H9 (cell line): ENCODE results near the gene C5AR1. TPM values are rescaled to one million over a fixed set of nuclear protein-coding genes. Genes with fewer than 3 reads are reported as not detected.

ENCODE experiments used
- DNase-seq: peaks from one replicate; pipeline ENCODE4 v3.0.0-alpha.2; 2017
- H2AFZ ChIP-seq: one replicate; pipeline ENCODE4 v1.6.1; 2013; ENCODE audit warnings: mild to moderate bottlenecking, low read length, control low read depth, moderate library complexity
- H2AK5ac ChIP-seq: 2 replicates; pipeline ENCODE4 v1.6.1; 2013; ENCODE audit warnings: low read length, control low read depth, mixed read lengths; ENCODE audit not compliant: insufficient read length
- H2BK120ac ChIP-seq: one replicate; pipeline ENCODE4 v1.6.1; 2013; ENCODE audit warnings: low read depth, mild to moderate bottlenecking, low read length, control low read depth, inconsistent platforms; ENCODE audit not compliant: poor library complexity, severe bottlenecking
- H2BK12ac ChIP-seq: 2 replicates; pipeline ENCODE4 v1.6.1; 2013; ENCODE audit warnings: low read length, control low read depth, mixed read lengths, low read depth; ENCODE audit not compliant: insufficient read length
- H2BK15ac ChIP-seq: 2 replicates; pipeline ENCODE4 v1.6.1; 2013; ENCODE audit warnings: low read depth, low read length, control low read depth
- H2BK20ac ChIP-seq: one replicate; pipeline ENCODE4 v1.6.1; 2013; ENCODE audit warnings: low read depth, mild to moderate bottlenecking, low read length, control low read depth, inconsistent platforms; ENCODE audit not compliant: poor library complexity, severe bottlenecking
- H2BK5ac ChIP-seq: 2 replicates; pipeline ENCODE4 v1.6.1; 2013; ENCODE audit warnings: low read length, control low read depth, mixed read lengths; ENCODE audit not compliant: insufficient read length
- H3K14ac ChIP-seq: 2 replicates; pipeline ENCODE4 v1.6.1; 2013; ENCODE audit warnings: low read length, control low read depth; ENCODE audit not compliant: insufficient read depth
- H3K18ac ChIP-seq: 2 replicates; pipeline ENCODE4 v1.6.1; 2013; ENCODE audit warnings: low read depth, mild to moderate bottlenecking, mixed read lengths, low read length, control low read depth; ENCODE audit not compliant: insufficient read length
- H3K23ac ChIP-seq: 2 replicates; pipeline ENCODE4 v1.6.1; 2013; ENCODE audit warnings: low read length, control low read depth, mixed read lengths, low read depth; ENCODE audit not compliant: insufficient read length
- H3K23me2 ChIP-seq: 2 replicates; pipeline ENCODE4 v1.6.1; 2013; ENCODE audit warnings: low read depth, mild to moderate bottlenecking, mixed read lengths, low read length, control low read depth; ENCODE audit not compliant: insufficient read length, poor library complexity, severe bottlenecking
- H3K27ac ChIP-seq: 2 replicates; pipeline ENCODE4 v1.5.1; 2013; ENCODE audit warnings: low read length, control low read depth, mixed read lengths, low read depth; ENCODE audit not compliant: insufficient read length
- H3K27me3 ChIP-seq: 2 replicates; pipeline ENCODE4 v1.6.1; 2013; ENCODE audit warnings: low read length, control low read depth, inconsistent platforms; ENCODE audit not compliant: insufficient read depth
- H3K4ac ChIP-seq: 2 replicates; pipeline ENCODE4 v1.6.1; 2013; ENCODE audit warnings: low read depth, mild to moderate bottlenecking, control low read depth, inconsistent platforms, low read length, moderate library complexity
- H3K4me1 ChIP-seq: 2 replicates; pipeline ENCODE4 v1.6.1; 2013; ENCODE audit warnings: low read length, control low read depth, inconsistent platforms; ENCODE audit not compliant: insufficient read depth
- H3K4me2 ChIP-seq: 2 replicates; pipeline ENCODE4 v1.6.1; 2013; ENCODE audit warnings: low read length, control low read depth, mixed read lengths; ENCODE audit not compliant: insufficient read length, insufficient read depth
- H3K56ac ChIP-seq: 2 replicates; pipeline ENCODE4 v1.6.1; 2013; ENCODE audit warnings: low read depth, mild to moderate bottlenecking, mixed read lengths, low read length, control low read depth; ENCODE audit not compliant: insufficient read length
- H3K79me1 ChIP-seq: 2 replicates; pipeline ENCODE4 v1.6.1; 2013; ENCODE audit warnings: low read depth, mild to moderate bottlenecking, moderate library complexity, low read length, control low read depth, inconsistent platforms; ENCODE audit not compliant: insufficient read depth, poor library complexity, severe bottlenecking
- H3K79me2 ChIP-seq: 2 replicates; pipeline ENCODE4 v1.6.1; 2013; ENCODE audit warnings: low read length, control low read depth, inconsistent platforms; ENCODE audit not compliant: insufficient read depth
- H3K9ac ChIP-seq: 2 replicates; pipeline ENCODE4 v1.6.1; 2013; ENCODE audit warnings: low read length, control low read depth, mixed read lengths; ENCODE audit not compliant: insufficient read length; ENCODE audit errors: extremely low read depth
- H3K9me3 ChIP-seq: one replicate; pipeline ENCODE4 v1.6.1; 2013; ENCODE audit warnings: low read depth, low read length, inconsistent platforms; ENCODE audit not compliant: control insufficient read depth
- H3T11ph ChIP-seq: one replicate; pipeline ENCODE4 v1.6.1; 2013; ENCODE audit warnings: mild to moderate bottlenecking, low read length, control low read depth, inconsistent platforms
- H4K20me1 ChIP-seq: one replicate; pipeline ENCODE4 v1.6.1; 2013; ENCODE audit not compliant: control insufficient read depth, insufficient read length, insufficient read depth
- H4K5ac ChIP-seq: 2 replicates; pipeline ENCODE4 v1.6.1; 2013; ENCODE audit warnings: low read depth, mild to moderate bottlenecking, mixed read lengths, low read length, control low read depth; ENCODE audit not compliant: insufficient read length
- H4K8ac ChIP-seq: replicated peaks from 2 replicates; pipeline ENCODE4 v1.6.1; 2013; ENCODE audit warnings: low read length, control low read depth, mixed read lengths, low read depth; ENCODE audit not compliant: insufficient read length
- H4K91ac ChIP-seq: 2 replicates; pipeline ENCODE4 v1.6.1; 2013; ENCODE audit warnings: low read depth, mild to moderate bottlenecking, moderate library complexity, mixed read lengths, low read length, control low read depth; ENCODE audit not compliant: insufficient read length
- H3K27ac Mint-ChIP-seq, 3 experiments: 2 replicates in 2 of 3; 3 replicates in 1 of 3; pipeline ENCODE4 v1.8.0; 2020 to 2021; ENCODE audit warnings: mixed read lengths in 3 of 3, mild to moderate bottlenecking in 1 of 3, moderate library complexity in 1 of 3
- H3K27me3 Mint-ChIP-seq: 2 replicates; pipeline ENCODE4 v1.8.0; 2021; ENCODE audit warnings: low read depth, mild to moderate bottlenecking, moderate library complexity, mixed read lengths
- H3K36me3 Mint-ChIP-seq, 3 experiments: 2 replicates in 2 of 3; 3 replicates in 1 of 3; pipeline ENCODE4 v1.8.0; 2020 to 2021; ENCODE audit warnings: low read depth in 3 of 3, mixed read lengths in 3 of 3; ENCODE audit not compliant: insufficient read depth in 1 of 3
- H3K4me1 Mint-ChIP-seq, 2 experiments: 2 replicates each; pipeline ENCODE4 v1.8.0; 2020; ENCODE audit warnings: mixed read lengths in 2 of 2
- H3K4me3 Mint-ChIP-seq, 2 experiments: 2 replicates in 1 of 2; 3 replicates in 1 of 2; pipeline ENCODE4 v1.8.0; 2020 to 2021; ENCODE audit warnings: mild to moderate bottlenecking in 2 of 2, mixed read lengths in 2 of 2, moderate library complexity in 1 of 2
- H3K9me3 Mint-ChIP-seq, 2 experiments: 2 replicates in 1 of 2; 3 replicates in 1 of 2; pipeline ENCODE4 v1.8.0; 2020; ENCODE audit warnings: mild to moderate bottlenecking in 2 of 2, mixed read lengths in 2 of 2, moderate library complexity in 1 of 2
- CTCF ChIP-seq: fragments of 200-600 bp; sonication (generic); conservative IDR thresholded peaks from 3 replicates; pipeline ENCODE4 v1.8.0; 2021; ENCODE audit warnings: antibody characterized with exemption, mild to moderate bottlenecking
- WGBS: extraction: QIAGEN DNeasy Blood & Tissue Kit; methylation state at CpG from one replicate; pipeline ENCODE4 v1.1.7; 2013; ENCODE audit warnings: missing lambda C conversion rate, low lambda C conversion rate, mixed read lengths; ENCODE audit not compliant: insufficient read length; ENCODE audit errors: extremely low coverage; 5-methylcytosine and 5-hydroxymethylcytosine counted together
- total RNA-seq: library from RNA; stranded (reverse); gene quantifications from 2 replicates; pipeline ENCODE4 v1.2.1, GENCODE V29; 2021

Gene C5AR1
- total RNA-seq, 1 experiment from 2014 or later, result 1.8 TPM

GRCh38 chr19:47271949-47272348 lies 37.7 kb upstream of the C5AR1 start:
- Histone ChIP-seq H3K27ac (no peak overlapping the region), H4K91ac (no peak overlapping the region), H4K20me1 (no peaks in the 10 kb centered on the region), H3K27me3 (no peaks in the 10 kb centered on the region), H3K18ac (no peak overlapping the region), H3K4ac (no peak overlapping the region), H2BK12ac (no peak overlapping the region), H3K9ac (no peak overlapping the region), H2AK5ac (no peak overlapping the region), H2BK20ac (no peak overlapping the region), H2BK15ac (no peak overlapping the region), H3T11ph (no peak overlapping the region), H3K56ac (no peak overlapping the region), H3K79me1 (no peaks in the 10 kb centered on the region), H4K5ac (no peak overlapping the region), H2AFZ (no peak overlapping the region), H3K4me2 (no peak overlapping the region), H2BK120ac (no peak overlapping the region), H2BK5ac (no peak overlapping the region), H3K9me3 (no peaks in the 10 kb centered on the region), H3K14ac (no peak overlapping the region), H3K23me2 (peaks cover 17% of the 10 kb centered on the region), H3K4me1 (peaks cover 5% of the 10 kb centered on the region), H3K23ac (no peak overlapping the region), H4K8ac (no peak overlapping the region), H3K79me2 (no peaks in the 10 kb centered on the region)
- peaks cover 22 to 27% of the 10 kb centered on the region in 2 experiments for H3K4me1 Mint-ChIP-seq
- H3K27ac Mint-ChIP-seq, result peak overlapping the region in 2 of 3 experiments; percentile 28 to 57; a peak in 3 of 7 replicates
- no peaks in the 10 kb centered on the region for H3K9me3 Mint-ChIP-seq
- peak overlapping the region in 1 of 2 experiments; percentile 93; a peak in 4 of 5 replicates for H3K4me3 Mint-ChIP-seq
- no CpG with 5 or more reads among the region's 6 CpGs for WGBS
- peaks cover 13% of the 10 kb centered on the region for H3K27me3 Mint-ChIP-seq
- no peak for DNase-seq
- no peak for TF ChIP-seq CTCF
- peaks cover 16 to 41% (median 38%) of the 10 kb centered on the region in 3 experiments for H3K36me3 Mint-ChIP-seq
